ENCODE results near the gene SNRPA1. TPM values are rescaled to one million over a fixed set of nuclear protein-coding genes. Genes with fewer than 3 reads are reported as not detected.

The SNRPA1 gene
- total RNA-seq, 1 experiment from 2014 or later: 99.5 TPM

DNA sequence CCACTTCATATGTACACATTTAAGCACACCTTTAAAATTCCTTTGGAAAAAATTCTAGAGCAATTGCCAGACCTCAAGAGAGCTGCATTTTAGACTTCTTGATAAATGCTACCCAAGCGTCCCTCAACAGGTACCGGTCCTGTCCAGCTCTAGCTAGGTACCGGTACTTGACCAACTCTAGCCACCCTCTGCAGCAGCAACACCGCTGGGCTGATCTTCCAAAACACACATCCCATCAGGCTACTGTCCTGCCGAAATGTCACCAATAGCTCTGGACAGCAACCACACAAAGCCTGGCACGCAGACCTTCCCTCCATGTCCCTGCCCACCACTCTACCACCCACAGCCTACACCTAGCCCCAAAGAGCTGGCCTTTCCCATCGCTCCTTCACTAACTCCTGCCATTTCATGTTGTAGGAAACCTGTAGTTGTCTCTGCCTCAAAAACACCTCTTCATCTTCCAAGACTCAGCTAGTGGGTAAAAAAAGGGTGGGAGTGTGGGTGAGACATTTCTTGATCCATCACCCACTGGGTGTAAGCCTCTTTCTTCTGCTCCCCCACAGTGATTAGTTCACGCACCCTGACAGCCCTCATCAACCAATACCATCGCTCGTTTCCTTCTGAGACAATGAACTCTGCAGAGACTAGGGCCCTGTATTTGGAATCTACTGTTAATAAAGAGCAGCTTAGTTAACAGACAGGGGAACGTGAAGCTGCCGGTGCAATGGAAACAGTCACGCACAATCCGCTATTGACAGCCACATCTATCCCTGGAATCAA, 50.0 kb downstream of the SNRPA1 start:
- Mint-ChIP-seq H3K27ac (ENCODE audit: low read depth, unreplicated experiment) (peak overlapping the region; percentile 32), H3K36me3 (ENCODE audit: insufficient read depth, unreplicated experiment) (peaks cover 6% of the 10 kb centered on the region), H3K4me3 (ENCODE audit: unreplicated experiment) (peak overlapping the region; percentile 10), H3K27me3 (ENCODE audit: insufficient read depth, unreplicated experiment) (no peaks in the 10 kb centered on the region), H3K9me3 (ENCODE audit: unreplicated experiment) (no peaks in the 10 kb centered on the region), H3K4me1 (ENCODE audit: insufficient read depth, unreplicated experiment) (peaks cover 40% of the 10 kb centered on the region)
- BruUV-seq (replicated peaks): no TSS peak
- TF ChIP-seq, protein P1, sequence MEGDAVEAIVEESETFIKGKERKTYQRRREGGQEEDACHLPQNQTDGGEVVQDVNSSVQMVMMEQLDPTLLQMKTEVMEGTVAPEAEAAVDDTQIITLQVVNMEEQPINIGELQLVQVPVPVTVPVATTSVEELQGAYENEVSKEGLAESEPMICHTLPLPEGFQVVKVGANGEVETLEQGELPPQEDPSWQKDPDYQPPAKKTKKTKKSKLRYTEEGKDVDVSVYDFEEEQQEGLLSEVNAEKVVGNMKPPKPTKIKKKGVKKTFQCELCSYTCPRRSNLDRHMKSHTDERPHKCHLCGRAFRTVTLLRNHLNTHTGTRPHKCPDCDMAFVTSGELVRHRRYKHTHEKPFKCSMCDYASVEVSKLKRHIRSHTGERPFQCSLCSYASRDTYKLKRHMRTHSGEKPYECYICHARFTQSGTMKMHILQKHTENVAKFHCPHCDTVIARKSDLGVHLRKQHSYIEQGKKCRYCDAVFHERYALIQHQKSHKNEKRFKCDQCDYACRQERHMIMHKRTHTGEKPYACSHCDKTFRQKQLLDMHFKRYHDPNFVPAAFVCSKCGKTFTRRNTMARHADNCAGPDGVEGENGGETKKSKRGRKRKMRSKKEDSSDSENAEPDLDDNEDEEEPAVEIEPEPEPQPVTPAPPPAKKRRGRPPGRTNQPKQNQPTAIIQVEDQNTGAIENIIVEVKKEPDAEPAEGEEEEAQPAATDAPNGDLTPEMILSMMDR (IDR thresholded peaks at IDR 0.05; ENCODE audit: unreplicated experiment): no peak
- no peak for DNase-seq (ENCODE audit: unreplicated experiment)
- ChIA-PET POLR2A (interaction anchor here (1.2 to 1.4 kb wide), 3 partner anchors 13 to 43 kb away, joined by 4 to 5 read pairs (median 5); no protein-coding TSS in a partner anchor), CTCF (interaction anchor here (1.0 to 1.5 kb wide), 3 partner anchors 9 to 128 kb away, joined by 3 read pairs; no protein-coding TSS in a partner anchor)
- intact Hi-C loops (cut with micrococcal nuclease): no loop called here

DNA sequence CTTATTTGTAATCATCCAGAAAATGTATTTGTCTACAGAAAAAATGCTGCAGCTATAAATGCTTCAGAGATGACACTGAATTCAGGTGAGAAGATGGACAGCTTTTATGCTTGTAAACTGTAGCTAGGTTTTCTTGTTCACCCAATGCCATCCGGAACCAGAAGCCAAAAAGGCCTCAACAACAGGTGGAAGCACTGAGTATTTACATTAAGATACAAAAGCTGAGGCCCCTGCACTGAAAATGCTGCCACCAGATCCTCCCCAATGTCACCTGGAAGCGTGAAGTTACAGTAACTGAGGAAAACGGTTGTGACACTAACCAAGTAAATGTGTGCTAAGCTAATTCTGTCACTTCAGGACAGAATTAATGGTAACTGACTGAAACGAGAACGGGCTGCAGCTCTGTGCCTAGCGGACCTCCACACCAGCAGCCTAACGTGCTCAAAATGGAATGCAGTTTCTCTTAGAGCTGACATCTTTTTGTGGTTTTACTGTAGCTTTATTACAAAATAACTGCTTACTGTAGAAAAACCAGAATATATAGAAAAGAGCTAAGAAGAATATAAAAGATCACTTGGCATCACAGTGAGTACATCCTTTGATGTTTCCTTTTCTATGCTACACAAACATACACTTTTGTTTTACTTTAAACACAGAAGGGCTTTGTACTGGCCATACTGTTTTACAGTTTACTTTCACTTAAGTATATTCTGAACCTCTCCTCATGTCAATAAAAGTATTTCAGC, 50.8 kb downstream of the SNRPA1 start:
- Mint-ChIP-seq H3K27me3 (ENCODE audit: insufficient read depth, unreplicated experiment) (no peaks in the 10 kb centered on the region), H3K36me3 (ENCODE audit: insufficient read depth, unreplicated experiment) (peaks cover 6% of the 10 kb centered on the region), H3K4me3 (ENCODE audit: unreplicated experiment) (no peak overlapping the region), H3K27ac (ENCODE audit: low read depth, unreplicated experiment) (peak overlapping the region; percentile 32), H3K9me3 (ENCODE audit: unreplicated experiment) (no peaks in the 10 kb centered on the region), H3K4me1 (ENCODE audit: insufficient read depth, unreplicated experiment) (peaks cover 37% of the 10 kb centered on the region)
- ChIA-PET CTCF (interaction anchor here (1.0 to 1.5 kb wide), 2 partner anchors 8 to 127 kb away, joined by 3 read pairs; no protein-coding TSS in a partner anchor), POLR2A (interaction anchor here (0.7 to 1.3 kb wide), 5 partner anchors 8 to 52 kb away, joined by 3 to 4 read pairs (median 3); partner anchors contain the start of gene CHSY1)
- no TSS peak for BruUV-seq (replicated peaks)
- no peak for DNase-seq (ENCODE audit: unreplicated experiment)
- TF ChIP-seq, protein P1 (IDR thresholded peaks at IDR 0.05; ENCODE audit: unreplicated experiment): no peak
- intact Hi-C loops (cut with micrococcal nuclease): no loop called here

DNA sequence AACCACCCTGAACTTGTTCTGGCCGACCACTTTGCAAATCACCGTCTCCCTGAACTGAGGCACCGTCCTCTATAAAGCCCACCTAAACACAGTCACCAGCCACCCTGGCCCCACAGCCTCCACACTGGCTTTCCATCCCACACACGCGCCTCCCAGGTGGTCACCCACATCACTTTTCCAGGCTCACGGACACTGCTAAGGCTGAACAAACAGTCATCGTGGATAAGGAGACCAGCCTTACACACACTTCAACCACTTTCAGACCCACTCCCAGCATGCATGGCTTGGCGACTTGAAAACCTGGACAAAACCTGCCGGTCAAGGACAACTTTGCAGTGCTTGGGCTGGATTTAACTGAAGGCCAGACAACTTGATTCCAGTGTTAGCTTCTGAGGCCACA, 51.6 kb downstream of the SNRPA1 start:
- TF ChIP-seq, protein P1 (IDR thresholded peaks at IDR 0.05; ENCODE audit: unreplicated experiment): no peak
- DNase-seq (ENCODE audit: unreplicated experiment): no peak
- H3K4me1 Mint-ChIP-seq (ENCODE audit: insufficient read depth, unreplicated experiment): peaks cover 37% of the 10 kb centered on the region
- H3K4me3 Mint-ChIP-seq (ENCODE audit: unreplicated experiment): no peak overlapping the region
- POLR2A ChIA-PET: interaction anchor here (0.8 to 1.1 kb wide), 3 partner anchors 9 to 42 kb away, joined by 3 read pairs; partner anchors contain the start of gene CHSY1
- H3K9me3 Mint-ChIP-seq (ENCODE audit: unreplicated experiment): no peaks in the 10 kb centered on the region
- CTCF ChIA-PET: interaction anchor here (0.6 to 1.3 kb wide), 3 partner anchors 15 to 155 kb away, joined by 3 to 6 read pairs (median 3); no protein-coding TSS in a partner anchor
- no TSS peak for BruUV-seq (replicated peaks)
- H3K36me3 Mint-ChIP-seq (ENCODE audit: insufficient read depth, unreplicated experiment): peaks cover 6% of the 10 kb centered on the region
- H3K27me3 Mint-ChIP-seq (ENCODE audit: insufficient read depth, unreplicated experiment): no peaks in the 10 kb centered on the region
- peak overlapping the region; percentile 32 for H3K27ac Mint-ChIP-seq (ENCODE audit: low read depth, unreplicated experiment)
- intact Hi-C loops (cut with micrococcal nuclease): no loop called here

DNA sequence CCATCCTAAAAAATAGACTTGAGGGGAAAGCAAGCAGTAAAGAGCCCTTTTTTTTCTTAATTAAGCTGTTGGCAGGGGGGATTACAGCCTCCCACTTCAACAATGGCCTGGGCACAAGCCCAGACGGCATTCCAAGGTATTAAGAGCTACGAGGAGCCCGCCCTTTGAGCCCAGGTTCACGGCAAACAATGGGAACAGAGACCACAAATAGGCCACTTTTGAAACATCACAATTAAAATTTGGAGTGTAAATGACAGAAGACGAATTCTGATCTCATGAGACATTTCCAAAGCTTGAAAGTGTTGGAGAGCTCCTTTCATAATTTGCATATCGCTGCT, 52.1 kb downstream of the SNRPA1 start:
- Mint-ChIP-seq H3K4me1 (ENCODE audit: insufficient read depth, unreplicated experiment) (peaks cover 37% of the 10 kb centered on the region), H3K4me3 (ENCODE audit: unreplicated experiment) (no peak overlapping the region)

More for the DNA sequence above, 52.1 kb downstream of the SNRPA1 start:
- ChIA-PET CTCF (interaction anchor here (0.6 to 1.3 kb wide), 3 partner anchors 14 to 154 kb away, joined by 3 to 6 read pairs (median 3); no protein-coding TSS in a partner anchor), POLR2A (interaction anchor here (0.8 to 1.5 kb wide), 2 partner anchors 10 to 42 kb away, joined by 3 to 6 read pairs; no protein-coding TSS in a partner anchor)
- no peaks in the 10 kb centered on the region for H3K27me3 Mint-ChIP-seq (ENCODE audit: insufficient read depth, unreplicated experiment)
- BruUV-seq (replicated peaks): no TSS peak
- H3K27ac Mint-ChIP-seq (ENCODE audit: low read depth, unreplicated experiment): peak overlapping the region; percentile 32
- TF ChIP-seq, protein P1 (IDR thresholded peaks at IDR 0.05; ENCODE audit: unreplicated experiment): no peak
- peaks cover 6% of the 10 kb centered on the region for H3K36me3 Mint-ChIP-seq (ENCODE audit: insufficient read depth, unreplicated experiment)
- no peaks in the 10 kb centered on the region for H3K9me3 Mint-ChIP-seq (ENCODE audit: unreplicated experiment)
- DNase-seq (ENCODE audit: unreplicated experiment): no peak
- intact Hi-C loops (cut with micrococcal nuclease): no loop called here
